Measurements from ENCODE around the gene RBMS1. TPM values are rescaled to one million over a fixed set of nuclear protein-coding genes. Genes with fewer than 3 reads are reported as not detected.

The RBMS1 gene
- total RNA-seq, 1 experiment from 2014 or later: 49.9 TPM

DNA sequence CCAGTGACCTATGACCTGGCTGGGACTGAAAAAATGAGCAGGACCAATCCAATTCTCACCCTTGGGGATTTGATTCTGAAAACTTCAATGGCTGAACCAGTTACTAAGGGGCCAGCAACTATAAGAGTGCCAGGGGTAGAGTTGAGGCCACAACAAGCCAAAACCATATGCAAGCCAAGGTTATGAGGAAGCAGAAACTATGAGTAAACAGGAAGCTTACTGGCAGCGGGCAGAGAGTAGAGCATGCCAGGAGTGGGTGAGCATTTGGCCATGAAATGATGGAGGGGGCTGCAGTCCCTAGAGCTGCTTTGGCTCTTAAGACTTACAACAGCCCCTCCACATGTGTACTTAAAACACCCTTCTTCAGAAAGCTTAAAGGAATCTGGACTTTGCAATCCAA, 82.4 kb downstream of the RBMS1 start:
- peak; percentile 79 for DNase-seq (ENCODE audit: low read depth)

- DNase-seq (ENCODE audit: low read depth): no peak
Observed at GRCh38 chr2:160409480-160409879, 84.1 kb downstream of the RBMS1 start.

DNA sequence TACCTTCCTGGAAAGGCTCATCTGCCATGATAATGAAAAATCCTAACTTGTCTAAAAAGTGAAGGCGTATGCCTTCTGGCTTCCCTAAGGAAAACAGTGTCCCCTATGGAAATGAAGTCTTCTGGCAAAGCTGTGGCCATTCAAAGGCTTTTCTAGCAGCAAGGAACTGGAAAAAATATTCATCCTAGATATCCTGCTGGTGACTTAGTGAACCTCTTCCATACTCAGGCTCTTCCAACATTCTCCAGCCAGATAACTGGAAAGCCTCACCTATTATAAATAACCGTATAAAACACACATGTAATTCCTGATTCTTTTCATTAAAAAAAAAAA, 84.7 kb downstream of the RBMS1 start:
- DNase-seq (ENCODE audit: low read depth): no peak

GRCh38 chr2:160408173-160408958, 85.2 kb downstream of the RBMS1 start:
- DNase-seq (ENCODE audit: low read depth): no peak

- peak; percentile 52 for DNase-seq (ENCODE audit: low read depth)
Observed at GRCh38 chr2:160407393-160408172, 86.0 kb downstream of the RBMS1 start.

DNA sequence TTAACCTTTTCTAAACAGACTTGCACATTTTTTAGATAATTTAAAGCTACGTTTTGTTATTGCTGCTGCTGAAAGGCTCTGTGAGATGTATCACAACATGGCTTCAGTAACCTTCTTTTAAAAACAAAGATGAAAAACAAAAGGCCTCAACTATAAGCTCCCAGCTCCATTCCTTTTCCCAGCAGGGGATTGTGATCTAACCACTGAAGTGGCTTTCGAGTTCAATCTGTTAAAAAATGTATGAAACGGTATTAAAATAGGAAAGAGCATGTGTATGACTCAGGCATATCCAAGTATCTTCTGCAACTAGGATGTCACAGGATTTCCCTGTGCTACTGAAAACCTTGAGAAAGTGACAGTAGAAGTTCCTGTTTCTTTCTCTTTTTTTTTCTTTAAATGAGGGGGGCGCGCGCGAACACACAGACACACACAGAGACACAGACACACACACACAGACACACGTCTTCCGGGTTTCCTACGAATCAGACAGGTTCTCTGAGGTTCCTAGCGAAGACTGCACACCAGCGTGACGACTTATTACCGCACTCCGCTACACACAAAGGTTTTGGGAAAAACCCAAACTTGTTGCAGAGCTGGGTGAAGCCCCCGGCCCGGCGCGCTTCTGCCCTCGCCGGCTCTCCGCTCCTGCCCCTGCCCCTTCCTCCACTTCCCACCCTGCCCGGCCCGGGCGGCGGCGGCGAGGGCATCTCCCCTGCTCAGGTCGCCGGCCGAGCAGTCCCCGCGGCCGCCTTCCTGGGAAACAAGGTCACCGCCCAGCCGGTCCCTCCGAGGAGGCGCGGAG, 86.8 kb downstream of the RBMS1 start:
- peak; percentile 89 for DNase-seq (ENCODE audit: low read depth)

- no peak for DNase-seq (ENCODE audit: low read depth)
Observed at GRCh38 chr2:160405077-160405867, 88.3 kb downstream of the RBMS1 start.

DNA sequence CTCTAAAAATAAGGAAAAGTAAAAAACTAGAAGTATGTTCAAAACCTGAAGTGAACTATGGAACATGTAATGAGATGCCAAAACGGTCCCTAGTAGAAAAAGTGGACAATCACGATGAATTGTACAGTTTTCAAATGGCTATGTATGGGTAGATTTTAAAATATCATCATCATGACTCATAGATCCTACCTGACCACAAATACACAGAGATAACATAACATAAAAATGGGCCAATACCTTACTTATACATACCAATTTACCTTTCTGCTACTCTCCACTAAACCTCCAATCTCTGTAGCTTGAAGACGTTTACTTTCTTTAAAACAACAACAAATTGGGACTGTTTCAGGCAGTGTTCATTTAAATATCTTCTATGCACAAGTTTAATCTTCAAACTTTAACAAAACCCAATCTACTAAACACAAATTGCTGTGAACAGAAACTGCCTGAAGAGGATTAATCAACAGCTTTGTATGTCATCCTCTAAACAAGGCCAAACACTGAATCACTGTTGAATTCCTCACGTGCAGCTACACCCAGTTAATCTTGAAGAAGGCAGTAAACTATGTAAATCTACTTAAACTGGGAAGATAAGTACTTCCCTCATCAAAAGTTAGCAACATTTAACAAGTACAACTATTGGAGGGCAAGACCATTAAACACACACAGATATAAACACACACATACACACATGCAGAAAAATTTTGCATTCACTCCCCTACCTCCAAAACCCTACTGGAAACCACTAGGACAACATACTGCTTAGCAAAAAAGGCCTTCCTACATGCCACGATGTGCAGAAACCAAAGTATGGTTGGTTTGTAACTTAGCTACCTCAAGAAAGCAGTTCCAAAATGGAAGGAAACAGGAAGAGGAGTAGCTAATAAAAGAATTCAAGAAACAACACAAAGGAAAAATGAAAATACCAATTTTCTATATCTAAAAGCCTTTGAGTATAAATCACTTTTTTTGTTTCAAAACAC, 90.3 kb downstream of the RBMS1 start:
- DNase-seq (ENCODE audit: low read depth): peak; percentile 61

GRCh38 chr2:160402501-160402900, 91.1 kb downstream of the RBMS1 start:
- no peak for DNase-seq (ENCODE audit: low read depth)

- DNase-seq (ENCODE audit: low read depth): no peak
Observed at GRCh38 chr2:160401895-160402294, 91.7 kb downstream of the RBMS1 start.

- no peak for DNase-seq (ENCODE audit: low read depth)
Observed at GRCh38 chr2:160399880-160400279, 93.7 kb downstream of the RBMS1 start.

DNA sequence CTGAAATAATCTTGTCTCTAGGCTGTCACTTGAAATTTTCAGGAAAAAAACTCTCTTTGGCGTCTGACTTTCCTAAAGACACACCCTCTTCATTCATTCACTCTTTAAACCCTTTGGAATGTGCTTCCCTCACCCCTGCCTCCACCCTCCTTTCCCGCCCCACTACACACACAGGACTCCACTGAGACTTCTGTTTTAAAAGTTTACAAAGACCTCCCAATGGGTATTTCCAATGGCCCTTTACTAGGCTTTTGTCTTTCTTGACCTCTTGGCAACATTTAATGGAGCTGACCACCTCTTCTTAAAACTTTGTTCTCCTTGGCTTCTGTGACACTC, 96.1 kb downstream of the RBMS1 start:
- DNase-seq (ENCODE audit: low read depth): peak; percentile 48

DNA sequence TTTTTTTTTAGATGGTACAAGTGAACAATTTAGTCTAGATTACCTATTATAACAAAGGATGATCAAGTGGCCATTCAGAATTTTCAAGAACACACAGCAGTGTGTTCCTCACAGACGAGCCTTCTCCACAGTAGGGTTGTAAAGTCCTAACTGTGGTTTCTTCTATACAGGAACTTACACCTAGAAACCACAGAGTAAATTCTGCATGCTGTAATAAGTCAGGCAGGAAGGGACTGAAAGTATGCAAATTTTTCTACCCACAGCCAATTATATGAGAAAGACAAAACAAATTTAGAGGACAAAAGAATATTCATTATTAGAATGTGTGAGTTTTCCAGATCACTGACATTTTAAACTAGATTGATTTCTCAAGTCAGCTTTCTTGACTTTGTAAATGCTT, 99.5 kb downstream of the RBMS1 start:
- no peak for DNase-seq (ENCODE audit: low read depth)

DNA sequence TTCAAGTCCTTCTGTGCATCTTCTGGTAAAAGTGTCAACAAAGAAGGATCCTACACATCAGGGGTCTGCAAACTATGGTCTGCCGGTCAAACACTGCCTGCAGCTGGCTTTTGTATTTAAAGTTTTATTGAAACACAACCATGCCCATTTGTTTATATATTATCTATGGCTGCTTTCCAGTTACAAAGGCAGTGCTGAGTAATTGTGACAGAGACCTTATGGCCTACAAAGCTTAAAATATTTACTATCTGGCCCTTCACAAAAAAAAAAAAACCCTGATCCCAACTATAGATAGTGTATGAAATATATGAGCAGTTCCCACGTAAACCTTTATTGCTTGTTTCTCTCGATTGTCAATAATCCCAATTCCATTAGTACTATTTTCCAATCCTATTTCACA, 101.4 kb downstream of the RBMS1 start:
- DNase-seq (ENCODE audit: low read depth): no peak

- peak; percentile 61 for DNase-seq (ENCODE audit: low read depth)
Observed at GRCh38 chr2:160390544-160391455, 102.8 kb downstream of the RBMS1 start.

GRCh38 chr2:160389875-160390274, 103.7 kb downstream of the RBMS1 start:
- DNase-seq (ENCODE audit: low read depth): no peak

DNA sequence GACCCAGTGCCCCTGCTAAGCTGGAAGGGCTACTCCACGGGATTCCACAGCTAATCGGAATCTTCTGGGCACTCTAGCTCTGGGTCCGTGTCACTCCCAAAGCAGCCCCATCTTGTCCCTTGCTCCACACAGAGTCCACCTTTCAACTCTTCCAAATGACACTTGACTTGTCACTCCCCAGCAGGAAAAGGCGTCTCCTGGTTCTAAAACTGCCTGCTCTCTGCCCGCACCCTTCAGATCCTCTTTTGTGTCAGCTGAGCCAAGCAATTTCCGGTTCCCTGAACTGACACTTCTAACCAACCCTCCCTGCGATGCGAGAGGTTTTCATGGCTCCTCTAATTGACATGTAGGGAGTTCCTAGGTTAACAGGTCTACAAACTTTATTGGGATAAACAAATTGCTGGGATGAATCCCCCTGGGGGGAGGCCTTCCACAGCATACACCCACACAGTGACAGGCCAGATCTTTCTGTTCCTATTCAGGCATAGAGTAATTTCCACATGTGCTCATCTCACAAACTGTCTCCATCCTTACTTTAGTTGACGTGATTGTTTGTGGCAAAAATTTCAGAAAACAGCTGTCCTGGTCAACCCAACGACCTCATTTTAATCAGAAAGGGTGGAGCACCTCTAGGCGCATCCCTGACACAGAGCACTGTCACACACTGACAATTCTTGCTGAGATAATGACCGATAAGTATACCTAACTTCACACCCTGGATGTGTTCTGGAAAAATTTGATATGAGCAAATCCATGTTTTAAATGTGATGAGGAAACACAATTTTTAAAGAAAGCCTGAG, 104.9 kb downstream of the RBMS1 start:
- DNase-seq (ENCODE audit: low read depth): no peak
